ENCODE data around the gene ILKAP. TPM values are rescaled to one million over a fixed set of nuclear protein-coding genes. Genes with fewer than 3 reads are reported as not detected.

Gene ILKAP
- polyA plus RNA-seq, 1 donor from 2014 or later: 78.5 TPM

DNA sequence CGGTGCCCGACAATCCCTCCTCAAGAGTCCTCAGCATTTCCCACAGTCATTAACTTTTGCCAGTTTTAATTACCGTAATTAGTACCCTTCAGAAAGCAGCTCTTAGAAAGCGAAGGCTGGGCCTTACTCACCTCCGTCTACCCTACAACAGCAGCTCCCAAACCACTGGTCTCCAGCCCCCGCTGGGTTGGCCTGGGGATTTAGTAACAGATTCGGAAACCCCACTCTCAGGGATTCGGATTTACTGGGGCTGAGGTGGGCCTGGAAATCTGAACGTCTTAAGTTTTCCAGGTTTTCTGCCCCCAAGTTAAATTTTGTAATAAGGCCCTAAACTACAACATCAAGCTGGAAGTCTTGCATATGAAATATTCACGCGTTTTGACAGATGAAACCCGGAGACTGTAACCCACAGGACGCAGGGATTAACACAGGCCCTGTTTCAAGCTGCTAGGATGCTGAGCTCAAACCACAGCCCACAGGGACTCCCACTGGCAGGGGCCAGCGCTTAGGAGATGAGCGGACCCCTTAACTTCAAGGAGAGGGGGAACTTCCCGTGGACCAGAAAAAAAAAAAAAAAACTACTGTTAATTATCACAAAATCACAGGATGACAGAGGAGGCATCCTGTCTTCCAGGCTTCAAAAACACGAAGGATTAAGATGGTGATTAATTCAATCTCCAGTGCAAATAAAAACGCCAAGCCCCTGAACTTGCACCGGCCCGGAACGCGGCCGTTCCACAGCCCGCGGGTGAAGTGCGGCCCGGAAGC, 985 bp downstream of the ILKAP start:
- Histone ChIP-seq H3K9ac (ENCODE audit: low read length) (peak overlapping the region; percentile 80), H3K27ac (ENCODE audit: low read length) (peak overlapping the region; percentile 65), H3K9me2 (ENCODE audit: insufficient read depth, low read length) (no peaks in the 10 kb centered on the region), H3K36me3 (ENCODE audit: insufficient read depth, low read length) (no peaks in the 10 kb centered on the region), H4K20me1 (ENCODE audit: insufficient read depth) (peaks cover 3% of the 10 kb centered on the region), H3F3A (ENCODE audit: insufficient read depth, low read length, poor library complexity, severe bottlenecking) (no peaks in the 10 kb centered on the region), H3K9me3 (ENCODE audit: low read length) (no peaks in the 10 kb centered on the region), H3K4me3 (ENCODE audit: low read length) (peak overlapping the region; percentile 84), H3K27me3 (ENCODE audit: insufficient read depth, low read depth, low read length) (no peaks in the 10 kb centered on the region), H3K79me2 (replicated peaks; ENCODE audit: insufficient read depth, low read length) (peaks cover 55% of the 10 kb centered on the region), H3K4me2 (ENCODE audit: low read length) (peak overlapping the region; percentile 81), H2AFZ (ENCODE audit: low read depth, low read length) (no peak overlapping the region)
- TF ChIP-seq REST (IDR thresholded peaks at IDR 0.05; ENCODE audit: borderline replicate concordance) (peak; percentile 34), EZH2 (IDR thresholded peaks at IDR 0.05; ENCODE audit: borderline replicate concordance, insufficient read depth, low read length, poor library complexity, severe bottlenecking) (no peak)

GRCh38 chr2:238190445-238190844, 13.1 kb downstream of the ILKAP start:
- no peaks in the 10 kb centered on the region for H3K9me3 ChIP-seq (ENCODE audit: low read length)
- no peak overlapping the region for H3K9ac ChIP-seq (ENCODE audit: low read length)
- TF ChIP-seq EP300 (conservative IDR thresholded peaks at IDR 0.05; ENCODE audit: poor library complexity, severe bottlenecking) (no peak), TAF1 (IDR thresholded peaks at IDR 0.05; ENCODE audit: low read depth) (no peak), POLR2AphosphoS5 (IDR thresholded peaks at IDR 0.05) (no peak), SMC3 (conservative IDR thresholded peaks at IDR 0.05; ENCODE audit: poor library complexity) (no peak), REST (IDR thresholded peaks at IDR 0.05; ENCODE audit: borderline replicate concordance) (no peak), EZH2 (IDR thresholded peaks at IDR 0.05; ENCODE audit: borderline replicate concordance, insufficient read depth, low read length, poor library complexity, severe bottlenecking) (no peak), MXI1 (conservative IDR thresholded peaks at IDR 0.05; ENCODE audit: poor library complexity, severe bottlenecking) (no peak), CTCF (IDR thresholded peaks at IDR 0.05; ENCODE audit: poor library complexity, severe bottlenecking) (no peak), RAD21 (conservative IDR thresholded peaks at IDR 0.05) (no peak)
- peaks cover 4% of the 10 kb centered on the region for H3K36me3 ChIP-seq (ENCODE audit: insufficient read depth, low read length)
- no peaks in the 10 kb centered on the region for H4K20me1 ChIP-seq (ENCODE audit: insufficient read depth)
- H3K27me3 ChIP-seq (ENCODE audit: insufficient read depth, low read depth, low read length): no peaks in the 10 kb centered on the region
- no peaks in the 10 kb centered on the region for H3K9me2 ChIP-seq (ENCODE audit: insufficient read depth, low read length)
- H2AFZ ChIP-seq (ENCODE audit: low read depth, low read length): no peak overlapping the region
- H3K27ac ChIP-seq (ENCODE audit: low read length): no peak overlapping the region
- H3K4me3 ChIP-seq (ENCODE audit: low read length): no peak overlapping the region
- no peaks in the 10 kb centered on the region for H3F3A ChIP-seq (ENCODE audit: insufficient read depth, low read length, poor library complexity, severe bottlenecking)
- peaks cover 6% of the 10 kb centered on the region for H3K79me2 ChIP-seq (replicated peaks; ENCODE audit: insufficient read depth, low read length)
- no peak overlapping the region for H3K4me2 ChIP-seq (ENCODE audit: low read length)
